CD1c-positive myeloid dendritic cell (primary cell): ENCODE results near the gene SOD3.

Experiments
- DNase-seq: peaks from one replicate; pipeline ENCODE4 v3.0.0-alpha.2; 2016; ENCODE audit errors: extremely low spot score

The SOD3 gene

DNA sequence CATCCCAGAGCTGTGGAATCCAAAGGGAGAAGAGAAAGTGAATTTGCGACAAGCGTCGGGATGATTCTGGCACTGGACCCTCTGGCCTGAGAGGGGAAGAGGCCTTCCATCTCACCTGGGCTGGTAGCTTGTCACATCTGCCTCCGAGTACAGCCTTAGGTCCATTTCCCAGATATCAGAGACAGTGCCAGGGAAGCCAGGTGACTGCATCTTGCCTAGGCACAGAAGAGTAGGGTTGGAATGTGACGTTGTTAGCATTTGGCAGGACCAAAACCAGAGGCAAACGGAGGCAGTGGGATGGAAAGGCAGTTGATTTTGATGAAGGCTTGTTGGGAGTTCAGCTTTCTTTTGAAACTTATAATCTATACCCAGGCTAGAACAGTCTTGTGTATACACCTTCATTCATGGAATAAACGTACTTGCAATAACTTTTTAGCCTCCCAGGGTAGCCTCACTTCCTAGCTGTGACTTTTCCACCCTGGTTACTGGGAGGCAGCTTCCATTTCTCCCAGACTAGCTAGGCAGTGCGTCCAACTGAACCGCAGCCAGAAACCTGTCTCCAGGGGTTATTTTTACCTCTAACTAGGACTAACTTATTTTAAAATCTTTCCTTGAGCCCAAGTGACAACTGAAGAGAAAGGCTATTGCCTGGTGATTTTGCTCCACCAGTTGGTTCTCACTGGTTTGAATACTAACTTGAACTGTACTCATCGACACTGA lies 5.9 kb downstream of the SOD3 start:
- no peak for DNase-seq

DNA sequence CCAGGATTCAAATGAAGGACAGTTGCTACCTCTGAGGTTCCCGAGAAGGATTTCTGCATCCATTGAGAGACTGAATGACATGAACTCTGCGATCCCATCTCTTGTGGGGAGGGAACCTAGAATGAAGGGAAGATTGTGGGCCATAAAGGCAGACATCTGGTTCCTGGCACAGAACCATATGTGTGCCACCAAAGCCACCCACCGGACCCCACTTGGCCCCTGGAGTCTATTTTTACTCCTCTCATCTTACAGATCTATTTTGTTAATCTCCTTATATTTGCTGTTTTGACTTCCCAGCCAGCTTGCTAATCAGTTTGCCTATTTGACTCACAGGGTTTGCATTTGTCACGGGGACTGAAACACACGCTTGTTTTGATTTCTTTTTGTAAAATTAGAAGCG lies 7.3 kb downstream of the SOD3 start:
- no peak for DNase-seq

DNA sequence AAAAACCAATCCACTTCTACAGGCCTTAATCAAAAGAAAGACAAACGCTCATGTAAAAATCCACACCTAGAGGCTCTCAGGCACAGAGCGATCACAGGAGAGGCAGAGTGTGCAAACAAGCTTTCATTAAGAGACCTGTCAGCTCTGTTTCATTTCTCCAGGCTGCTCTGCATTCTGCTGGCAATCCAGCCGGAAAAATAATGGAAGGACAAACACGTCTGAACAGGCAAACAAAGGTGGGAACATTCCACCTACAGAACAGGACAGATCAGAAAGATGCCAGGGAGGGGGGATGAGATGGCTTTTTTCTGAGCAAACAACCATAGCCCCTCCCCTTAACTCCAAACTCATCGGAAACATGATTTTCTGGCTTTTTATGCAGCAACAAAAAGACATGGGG lies 9.7 kb downstream of the SOD3 start:
- no peak for DNase-seq

DNA sequence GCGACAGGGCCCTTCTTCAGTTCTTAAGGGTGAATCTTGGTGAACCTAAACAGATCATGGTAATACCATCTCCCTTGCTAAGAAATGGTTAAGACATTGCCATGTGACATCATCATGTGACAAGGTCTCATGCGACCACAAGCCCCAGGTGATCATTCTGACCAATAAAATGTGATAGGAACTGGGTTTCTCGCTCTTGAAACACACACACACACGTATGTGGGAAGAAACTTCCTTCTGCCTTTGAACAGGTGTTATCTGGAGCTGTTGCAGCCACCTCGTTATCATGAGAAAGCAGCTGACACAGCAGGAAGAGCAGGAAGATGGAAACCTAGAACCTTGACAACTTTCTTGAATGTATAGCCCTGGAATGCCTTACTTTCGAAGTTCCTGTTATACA lies 10.2 kb downstream of the SOD3 start:
- no peak for DNase-seq

DNA sequence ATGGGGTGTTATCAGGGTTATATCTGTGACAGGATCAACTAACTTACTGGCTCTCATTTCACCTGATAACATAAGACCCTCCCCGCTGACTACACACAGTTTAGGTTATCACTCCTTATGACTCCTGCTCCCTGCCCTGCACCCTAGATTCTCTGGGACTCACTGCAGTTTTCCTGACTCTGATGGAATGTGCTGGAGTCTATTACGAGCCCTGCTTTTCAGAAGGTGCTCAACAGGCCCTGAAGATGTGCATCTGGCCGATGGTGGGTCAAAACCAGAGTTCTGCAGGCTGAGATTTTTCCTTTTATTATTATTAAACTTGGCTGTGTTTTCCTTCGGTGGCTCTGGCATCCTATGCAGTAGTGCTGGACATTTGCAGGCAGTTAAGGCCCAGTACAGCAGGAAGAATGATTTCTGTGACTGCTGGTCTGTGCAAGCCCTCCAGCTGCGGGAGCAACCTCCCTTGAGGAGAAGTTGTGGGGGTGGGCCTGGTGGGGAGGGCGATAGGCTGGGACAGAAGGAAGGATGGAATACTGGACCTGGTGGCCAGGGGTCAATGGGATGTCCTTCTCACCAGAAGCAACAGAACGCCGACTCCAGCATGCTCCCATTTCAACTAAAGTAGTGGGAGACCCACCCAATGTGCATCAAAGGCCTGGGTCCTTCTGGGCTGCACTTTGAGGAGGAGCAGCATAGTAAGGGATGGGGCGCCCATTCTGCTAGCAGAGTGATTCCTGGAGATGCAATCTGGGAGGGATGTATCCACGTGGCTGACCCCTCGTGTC lies 11.0 kb downstream of the SOD3 start:
- no peak for DNase-seq

DNA sequence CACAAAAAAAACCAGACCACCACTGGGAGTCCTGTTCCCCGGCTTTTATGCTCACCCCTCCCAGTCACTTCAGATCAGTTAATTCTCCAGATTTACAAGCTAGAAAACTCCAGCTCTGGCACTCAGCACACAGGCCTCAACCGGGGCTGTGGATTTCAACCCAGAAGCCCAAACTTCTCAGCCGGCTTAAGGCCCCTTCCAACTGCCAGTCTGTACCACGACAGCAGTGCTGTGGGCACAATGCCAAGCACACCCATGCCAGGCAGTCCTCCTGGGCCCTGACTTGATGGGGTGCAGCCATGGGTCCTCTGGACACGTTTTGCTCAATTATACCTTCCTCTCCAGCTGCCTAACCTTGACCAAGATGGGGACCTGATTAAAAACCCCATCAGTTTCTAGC lies 12.2 kb downstream of the SOD3 start:
- no peak for DNase-seq

DNA sequence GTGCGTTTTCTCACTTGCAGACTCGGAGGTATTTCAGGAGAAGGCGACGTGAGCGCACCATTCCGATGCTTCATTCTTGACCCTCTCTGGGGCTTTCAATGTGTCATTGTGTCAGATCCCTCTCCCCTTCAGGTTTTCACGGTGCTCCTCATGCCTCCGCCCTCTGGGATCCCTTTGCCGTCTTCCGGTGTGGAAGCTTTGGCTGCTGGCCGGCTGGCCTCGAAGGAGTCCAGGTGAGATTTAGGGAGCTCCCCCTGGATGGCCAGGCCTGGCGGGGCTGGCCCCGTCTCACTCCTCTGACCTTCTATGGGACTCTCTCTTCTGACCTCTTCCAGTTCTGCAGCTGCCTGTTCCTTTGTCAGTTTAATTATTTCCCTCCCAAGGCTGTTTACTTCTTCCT lies 12.9 kb downstream of the SOD3 start:
- DNase-seq: no peak

DNA sequence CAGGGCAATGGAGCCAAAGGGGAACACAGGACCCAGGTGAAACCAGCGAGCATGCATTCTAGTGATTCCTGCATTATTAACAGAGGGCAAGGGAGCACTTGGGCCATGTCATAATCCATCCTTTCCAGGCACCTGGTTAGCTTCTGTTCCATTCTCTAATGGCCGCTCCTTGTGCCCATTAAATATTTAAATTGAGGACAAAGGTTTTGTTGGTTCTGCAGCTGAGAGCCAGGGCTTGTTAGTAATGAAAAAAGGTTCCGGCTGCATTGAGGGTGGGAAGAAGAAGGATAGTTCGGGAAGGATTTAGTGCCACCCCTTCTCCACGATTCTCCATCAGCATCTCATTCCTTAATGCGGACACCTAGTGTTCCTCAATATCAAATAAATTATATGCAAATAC lies 13.6 kb downstream of the SOD3 start:
- DNase-seq: no peak

DNA sequence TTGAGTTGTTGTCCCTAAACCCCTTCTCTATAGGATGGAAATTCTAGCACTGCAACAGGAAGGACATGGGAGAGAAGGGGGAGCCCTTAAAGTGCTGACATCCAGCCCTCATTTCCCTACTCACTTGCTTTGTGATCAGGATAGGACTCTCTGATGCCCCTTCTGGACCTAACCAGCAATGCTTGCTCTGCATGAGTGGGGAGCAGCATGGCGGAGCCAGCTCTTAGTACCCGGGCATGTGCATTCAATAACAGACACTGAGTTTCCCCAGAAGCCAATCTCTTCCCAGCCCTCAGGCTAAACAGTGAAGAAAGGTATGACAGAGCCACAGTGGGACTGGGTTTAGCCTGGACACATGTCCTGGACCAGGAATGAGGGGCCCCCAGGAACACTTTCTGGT lies 14.0 kb downstream of the SOD3 start:
- DNase-seq: no peak

DNA sequence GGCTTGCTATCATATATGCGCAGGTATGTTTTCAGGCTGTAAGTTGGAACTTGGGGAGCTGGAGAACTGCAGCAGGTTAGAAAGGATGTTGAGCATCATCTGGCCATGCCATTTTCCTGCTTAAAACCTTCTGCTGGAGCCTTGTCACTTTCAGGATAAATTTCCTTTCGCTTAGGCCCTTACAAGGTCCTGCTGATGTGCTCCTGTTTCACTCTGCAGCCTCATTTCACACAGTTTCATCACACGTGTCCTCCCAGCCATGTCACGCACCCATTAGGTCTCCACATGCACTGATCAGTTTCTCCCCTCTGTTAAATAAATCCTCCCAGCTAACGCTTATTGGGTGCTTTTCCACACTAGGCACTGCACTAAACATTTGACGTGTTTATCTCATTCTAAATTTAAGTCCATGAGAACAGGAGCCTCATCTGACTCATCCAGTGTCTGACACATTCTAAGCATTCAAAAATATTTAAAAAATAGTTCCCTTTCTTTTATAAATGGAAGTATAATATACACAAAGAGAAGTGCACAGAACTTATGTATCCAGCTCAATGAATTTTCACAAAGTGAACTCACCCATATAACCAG lies 14.5 kb downstream of the SOD3 start:
- no peak for DNase-seq

DNA sequence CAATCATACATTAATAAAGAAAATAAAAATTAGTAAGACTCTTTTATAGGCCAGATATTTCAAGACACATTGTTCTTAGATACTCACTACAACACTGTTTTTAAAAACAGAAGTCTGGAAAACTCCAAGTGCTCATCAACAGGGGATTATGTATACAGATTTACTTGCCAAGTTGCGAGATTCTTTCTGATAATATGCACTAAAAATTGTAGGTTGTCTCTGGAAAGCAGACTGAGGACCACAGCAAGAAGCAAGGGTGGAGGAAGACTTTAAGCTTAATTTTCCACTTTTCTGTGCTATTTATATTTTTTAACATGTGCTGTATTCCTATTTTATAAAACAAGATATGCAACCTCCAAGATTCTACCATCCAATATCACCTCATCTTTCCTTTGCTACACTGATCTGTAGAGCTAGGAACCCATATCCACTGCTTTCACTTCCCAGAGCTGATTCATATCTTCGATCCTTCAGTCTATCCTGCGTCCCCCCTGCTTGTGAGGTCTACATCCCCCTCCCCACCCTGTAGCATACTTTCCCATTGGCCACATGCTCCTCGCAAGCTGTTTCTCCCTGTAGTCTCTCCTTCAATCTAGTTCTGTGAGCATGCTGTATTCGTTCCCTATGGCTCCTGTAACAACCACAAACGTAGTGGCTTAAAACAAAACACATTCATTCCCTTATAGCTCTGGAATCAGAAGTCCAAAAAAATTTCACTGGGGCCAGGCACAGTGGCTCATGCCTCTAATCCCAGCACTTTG lies 15.7 kb downstream of the SOD3 start:
- no peak for DNase-seq

DNA sequence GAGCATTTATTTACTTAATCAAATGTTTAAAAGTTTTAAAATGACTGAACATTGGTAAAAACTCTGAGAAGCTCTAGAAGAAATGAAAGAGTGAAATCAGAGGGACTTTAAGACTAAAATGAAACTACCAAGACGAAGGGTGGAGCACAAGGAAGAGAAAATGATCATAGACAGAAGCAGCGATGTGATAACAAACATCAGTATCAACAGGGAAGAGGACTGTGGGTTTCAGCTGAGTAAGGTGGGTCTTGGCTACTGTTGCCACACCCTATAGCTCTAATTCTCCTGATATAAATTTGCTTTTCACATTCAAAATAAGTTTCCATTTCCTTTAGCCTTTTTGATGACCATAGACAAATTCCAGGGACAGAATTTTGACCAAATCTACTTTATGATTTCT lies 18.4 kb downstream of the SOD3 start:
- DNase-seq: no peak

DNA sequence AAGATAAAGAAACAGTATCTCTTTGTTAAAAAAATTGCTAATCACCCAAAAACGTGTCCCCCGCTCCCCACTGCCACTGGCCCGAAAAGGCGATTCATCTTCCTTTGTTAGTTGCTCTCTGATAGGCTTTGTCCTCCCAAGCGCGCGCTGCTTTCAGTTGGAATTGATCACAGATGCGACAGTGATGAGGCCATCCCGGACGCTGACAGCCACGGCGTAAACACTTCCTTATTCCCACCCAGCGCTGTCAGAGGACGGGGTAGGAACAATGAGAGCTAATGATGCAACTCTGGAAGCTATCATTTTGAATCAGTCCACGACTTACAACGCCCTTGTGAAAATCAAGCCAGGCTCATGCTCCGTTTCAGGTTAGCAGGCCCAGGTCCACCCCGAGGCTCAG lies 21.4 kb downstream of the SOD3 start:
- DNase-seq: no peak

DNA sequence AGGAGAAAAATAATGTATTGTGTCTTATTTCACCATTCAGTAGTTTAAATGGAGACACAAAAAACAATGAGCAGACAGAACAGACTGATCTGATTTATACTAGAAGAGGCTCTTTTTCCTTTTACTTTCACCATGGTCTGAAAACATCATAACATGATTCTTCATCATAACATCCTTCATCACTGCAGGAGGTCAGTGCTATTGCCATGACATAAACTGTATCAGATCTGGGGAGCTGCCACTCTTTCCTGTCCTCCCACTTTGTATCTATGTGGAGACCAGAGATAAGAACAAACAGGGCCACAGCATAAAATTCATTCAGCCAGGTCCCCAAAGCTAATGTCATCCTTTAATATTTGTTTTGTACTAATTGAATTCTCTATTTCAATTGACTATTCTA lies 25.2 kb downstream of the SOD3 start:
- DNase-seq: no peak

DNA sequence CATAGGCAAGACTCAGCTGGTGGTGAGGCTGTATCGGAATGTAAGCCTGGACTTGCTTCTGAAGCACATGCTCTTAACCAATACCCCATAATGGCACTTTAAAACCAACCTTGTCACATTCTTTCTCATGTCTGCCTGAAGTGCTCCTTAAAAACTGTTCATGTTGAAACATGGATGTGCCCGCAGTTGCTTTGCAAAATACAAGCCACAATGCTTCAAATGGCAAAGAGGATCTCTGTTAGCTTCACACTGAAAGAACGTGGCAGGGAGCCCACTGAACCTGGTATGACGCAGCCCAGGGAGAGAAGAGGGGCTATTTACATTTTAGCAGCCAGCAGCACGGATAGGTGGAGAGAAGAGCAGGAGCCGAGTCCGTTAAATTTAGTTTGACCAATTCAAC lies 29.3 kb downstream of the SOD3 start:
- DNase-seq: no peak

DNA sequence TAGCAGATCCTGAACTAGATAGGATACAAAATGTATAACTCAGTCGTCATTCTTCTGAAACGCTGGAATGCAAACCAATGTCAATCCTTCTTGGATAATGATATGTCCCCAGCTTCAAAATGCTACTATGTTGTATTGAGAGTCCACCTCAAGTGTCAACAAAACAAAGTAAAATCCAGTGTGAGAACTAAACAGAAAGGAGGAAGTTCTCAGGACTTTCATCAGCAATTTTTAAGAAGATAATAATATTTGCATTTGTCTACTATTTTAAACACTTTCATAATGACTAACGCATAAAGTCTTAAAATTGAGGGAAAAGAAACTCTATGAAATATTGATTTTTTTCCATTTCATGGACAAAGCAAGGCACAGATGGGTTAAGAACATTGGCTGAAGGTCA lies 36.3 kb downstream of the SOD3 start:
- DNase-seq: no peak

DNA sequence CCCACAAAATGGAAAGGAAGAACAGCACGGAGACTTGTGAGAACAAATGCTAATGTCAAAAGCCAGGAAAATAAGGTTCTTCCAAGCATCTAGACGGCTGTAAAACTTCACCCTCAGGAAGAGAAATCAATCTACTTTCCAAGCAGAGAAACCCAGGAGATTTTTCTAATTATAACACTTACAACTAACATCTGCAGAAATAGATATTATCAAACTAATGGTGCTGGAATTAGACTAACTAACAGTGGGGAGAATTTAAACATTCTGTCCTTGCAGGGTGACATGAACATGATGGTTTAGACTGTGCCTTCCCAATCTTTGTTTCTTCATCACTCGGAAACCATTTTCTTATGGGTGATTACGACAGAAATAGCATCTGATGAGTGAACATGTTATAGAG lies 40.3 kb downstream of the SOD3 start:
- DNase-seq: no peak

DNA sequence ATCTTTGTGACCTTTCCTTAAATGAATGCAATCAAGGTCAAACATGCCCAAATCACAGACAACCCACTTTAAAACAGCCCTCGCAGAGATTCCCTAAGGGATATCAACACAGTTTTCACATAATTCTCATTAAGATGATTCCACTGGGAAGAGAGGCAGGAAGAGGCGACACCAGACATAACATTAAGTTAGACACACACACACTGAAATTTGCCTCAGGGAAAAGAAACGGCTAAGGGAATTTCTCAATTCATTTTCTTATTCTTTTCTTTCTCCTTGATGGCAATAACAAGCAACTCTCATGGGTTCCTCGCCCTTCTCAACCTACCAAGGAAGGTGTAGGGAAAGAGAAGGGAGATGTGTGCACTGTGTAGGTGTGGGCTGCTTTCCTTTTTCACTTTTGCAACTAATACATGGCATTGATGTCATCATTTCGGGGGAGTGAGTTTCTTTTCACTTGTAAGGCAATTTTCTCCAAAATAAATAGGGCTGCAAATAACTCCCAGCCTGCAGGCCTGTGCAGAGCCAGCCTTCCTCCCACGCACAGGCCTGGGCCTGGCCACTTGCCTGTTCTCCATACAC lies 41.4 kb downstream of the SOD3 start:
- DNase-seq: no peak

DNA sequence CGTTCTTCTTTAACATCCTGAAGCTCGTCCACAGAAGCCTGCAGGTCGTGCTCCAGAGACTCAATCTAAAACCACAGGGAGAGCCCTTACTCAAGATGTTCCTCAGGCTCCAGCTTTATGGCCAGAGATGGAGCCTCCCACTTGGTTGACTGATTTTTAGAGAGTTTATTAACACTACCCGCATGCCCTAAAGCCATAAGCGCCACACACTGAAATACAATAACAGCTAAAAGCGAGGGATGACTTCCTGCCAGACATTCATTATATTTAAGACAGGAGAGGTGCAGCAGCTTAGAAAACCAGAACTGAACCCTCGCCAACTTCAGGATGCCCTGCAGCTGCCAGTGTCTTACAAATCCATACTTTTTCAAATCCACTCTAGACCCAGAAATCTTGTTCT lies 42.0 kb downstream of the SOD3 start:
- no peak for DNase-seq

DNA sequence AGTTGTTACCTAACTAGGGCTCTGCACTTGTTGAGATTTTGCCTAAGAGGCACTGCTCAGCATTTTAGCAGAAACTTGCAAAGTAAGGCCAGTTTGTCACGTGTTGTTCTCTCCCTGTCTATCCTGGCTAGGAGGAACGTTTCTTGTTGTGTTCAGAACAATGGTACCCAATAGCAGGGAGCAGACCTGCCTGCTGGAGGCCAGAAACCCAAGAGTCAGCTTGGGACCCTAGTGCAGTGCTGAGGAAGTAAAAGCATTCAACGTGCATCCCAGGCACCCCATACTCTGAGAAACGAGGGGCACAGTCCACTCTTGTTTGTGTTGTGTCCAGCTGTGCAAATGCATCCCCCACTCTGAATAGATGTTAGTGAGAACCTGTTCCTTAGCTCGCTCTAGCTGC lies 42.4 kb downstream of the SOD3 start:
- DNase-seq: no peak

DNA sequence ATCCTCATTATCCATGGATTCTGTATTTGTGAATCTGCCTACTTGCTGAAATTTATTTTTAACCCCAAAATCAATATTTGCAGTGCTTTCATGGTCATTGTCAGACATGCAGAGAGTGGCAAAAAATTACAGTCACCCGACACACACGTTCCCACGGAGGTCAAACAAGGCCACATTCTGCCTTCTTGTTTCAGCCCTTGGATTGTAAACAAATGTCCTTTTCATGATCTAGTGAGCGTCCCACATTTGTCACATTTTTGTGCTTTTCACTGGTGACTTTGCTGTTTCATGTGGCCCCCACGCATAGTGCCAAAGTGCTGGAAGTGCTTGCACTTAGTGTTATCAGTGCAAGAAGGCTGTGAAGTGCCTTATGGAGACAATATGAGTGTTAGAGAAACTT lies 45.0 kb downstream of the SOD3 start:
- DNase-seq: no peak
